ENCODE results near the gene PRKAA1.
A peak's percentile ranks its signal among the peaks of the same experiment; 100 is the strongest.
"Not testable (repeated sequence)": the region's sequence is repeated elsewhere in the genome, so short reads cannot be mapped to it uniquely, and the experiment has no call there.

PRKAA1 gene

DNA sequence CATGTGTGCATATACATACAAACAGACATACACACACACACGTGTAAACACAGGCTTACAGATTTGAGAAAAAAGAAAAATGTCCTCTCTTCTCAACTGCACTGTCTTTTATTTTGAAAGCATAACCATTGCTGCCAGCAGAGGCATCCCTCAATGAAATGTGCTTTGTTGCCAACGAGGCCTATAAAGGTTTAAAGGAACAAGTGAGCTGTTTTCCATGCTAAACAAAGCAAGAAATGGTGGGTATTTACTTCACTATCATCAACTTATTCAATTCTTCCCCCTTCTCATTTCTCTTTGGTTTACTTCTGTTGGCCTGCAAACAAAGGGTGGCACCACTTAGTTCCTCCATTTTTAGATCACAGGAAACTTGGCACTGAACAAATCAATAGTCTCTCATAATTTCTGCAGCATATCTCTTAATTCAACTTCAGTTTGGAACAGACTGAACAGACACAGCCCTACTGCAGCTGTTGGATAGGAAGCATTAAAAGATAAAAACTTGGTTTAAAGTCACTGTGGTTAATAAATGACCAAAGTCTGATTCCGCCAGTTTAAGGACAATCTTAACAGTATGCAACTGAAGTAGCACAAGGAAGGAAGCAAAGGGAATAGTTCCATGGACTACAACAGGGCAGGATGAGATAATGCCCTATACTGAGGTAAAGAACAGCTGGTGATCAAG, 64.2 kb downstream of the PRKAA1 start:
- no peak overlapping the region for H3K27ac ChIP-seq (replicated peaks)
- no peak for DNase-seq (ENCODE audit: low read depth in 1 of 2, low spot score in 1 of 2)
- no peaks in the 10 kb centered on the region for H3K27me3 ChIP-seq (ENCODE audit: insufficient read depth, poor library complexity, severe bottlenecking)
- no peak overlapping the region for H3K4me3 ChIP-seq (replicated peaks; ENCODE audit: insufficient read depth, low read length)
- TF ChIP-seq, protein P1, sequence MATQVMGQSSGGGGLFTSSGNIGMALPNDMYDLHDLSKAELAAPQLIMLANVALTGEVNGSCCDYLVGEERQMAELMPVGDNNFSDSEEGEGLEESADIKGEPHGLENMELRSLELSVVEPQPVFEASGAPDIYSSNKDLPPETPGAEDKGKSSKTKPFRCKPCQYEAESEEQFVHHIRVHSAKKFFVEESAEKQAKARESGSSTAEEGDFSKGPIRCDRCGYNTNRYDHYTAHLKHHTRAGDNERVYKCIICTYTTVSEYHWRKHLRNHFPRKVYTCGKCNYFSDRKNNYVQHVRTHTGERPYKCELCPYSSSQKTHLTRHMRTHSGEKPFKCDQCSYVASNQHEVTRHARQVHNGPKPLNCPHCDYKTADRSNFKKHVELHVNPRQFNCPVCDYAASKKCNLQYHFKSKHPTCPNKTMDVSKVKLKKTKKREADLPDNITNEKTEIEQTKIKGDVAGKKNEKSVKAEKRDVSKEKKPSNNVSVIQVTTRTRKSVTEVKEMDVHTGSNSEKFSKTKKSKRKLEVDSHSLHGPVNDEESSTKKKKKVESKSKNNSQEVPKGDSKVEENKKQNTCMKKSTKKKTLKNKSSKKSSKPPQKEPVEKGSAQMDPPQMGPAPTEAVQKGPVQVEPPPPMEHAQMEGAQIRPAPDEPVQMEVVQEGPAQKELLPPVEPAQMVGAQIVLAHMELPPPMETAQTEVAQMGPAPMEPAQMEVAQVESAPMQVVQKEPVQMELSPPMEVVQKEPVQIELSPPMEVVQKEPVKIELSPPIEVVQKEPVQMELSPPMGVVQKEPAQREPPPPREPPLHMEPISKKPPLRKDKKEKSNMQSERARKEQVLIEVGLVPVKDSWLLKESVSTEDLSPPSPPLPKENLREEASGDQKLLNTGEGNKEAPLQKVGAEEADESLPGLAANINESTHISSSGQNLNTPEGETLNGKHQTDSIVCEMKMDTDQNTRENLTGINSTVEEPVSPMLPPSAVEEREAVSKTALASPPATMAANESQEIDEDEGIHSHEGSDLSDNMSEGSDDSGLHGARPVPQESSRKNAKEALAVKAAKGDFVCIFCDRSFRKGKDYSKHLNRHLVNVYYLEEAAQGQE (IDR thresholded peaks at IDR 0.05; ENCODE audit: insufficient replicate concordance, low read depth), result no peak
- TF ChIP-seq GABPA (IDR thresholded peaks at IDR 0.05; ENCODE audit: low read depth) (no peak), SPI1 (IDR thresholded peaks at IDR 0.05; ENCODE audit: borderline replicate concordance, low read depth) (no peak), POLR2AphosphoS5 (IDR thresholded peaks at IDR 0.05; ENCODE audit: low read depth) (no peak)
- TF ChIP-seq, protein P2, sequence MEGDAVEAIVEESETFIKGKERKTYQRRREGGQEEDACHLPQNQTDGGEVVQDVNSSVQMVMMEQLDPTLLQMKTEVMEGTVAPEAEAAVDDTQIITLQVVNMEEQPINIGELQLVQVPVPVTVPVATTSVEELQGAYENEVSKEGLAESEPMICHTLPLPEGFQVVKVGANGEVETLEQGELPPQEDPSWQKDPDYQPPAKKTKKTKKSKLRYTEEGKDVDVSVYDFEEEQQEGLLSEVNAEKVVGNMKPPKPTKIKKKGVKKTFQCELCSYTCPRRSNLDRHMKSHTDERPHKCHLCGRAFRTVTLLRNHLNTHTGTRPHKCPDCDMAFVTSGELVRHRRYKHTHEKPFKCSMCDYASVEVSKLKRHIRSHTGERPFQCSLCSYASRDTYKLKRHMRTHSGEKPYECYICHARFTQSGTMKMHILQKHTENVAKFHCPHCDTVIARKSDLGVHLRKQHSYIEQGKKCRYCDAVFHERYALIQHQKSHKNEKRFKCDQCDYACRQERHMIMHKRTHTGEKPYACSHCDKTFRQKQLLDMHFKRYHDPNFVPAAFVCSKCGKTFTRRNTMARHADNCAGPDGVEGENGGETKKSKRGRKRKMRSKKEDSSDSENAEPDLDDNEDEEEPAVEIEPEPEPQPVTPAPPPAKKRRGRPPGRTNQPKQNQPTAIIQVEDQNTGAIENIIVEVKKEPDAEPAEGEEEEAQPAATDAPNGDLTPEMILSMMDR (IDR thresholded peaks at IDR 0.05; ENCODE audit: insufficient read depth, low read length), result no peak

DNA sequence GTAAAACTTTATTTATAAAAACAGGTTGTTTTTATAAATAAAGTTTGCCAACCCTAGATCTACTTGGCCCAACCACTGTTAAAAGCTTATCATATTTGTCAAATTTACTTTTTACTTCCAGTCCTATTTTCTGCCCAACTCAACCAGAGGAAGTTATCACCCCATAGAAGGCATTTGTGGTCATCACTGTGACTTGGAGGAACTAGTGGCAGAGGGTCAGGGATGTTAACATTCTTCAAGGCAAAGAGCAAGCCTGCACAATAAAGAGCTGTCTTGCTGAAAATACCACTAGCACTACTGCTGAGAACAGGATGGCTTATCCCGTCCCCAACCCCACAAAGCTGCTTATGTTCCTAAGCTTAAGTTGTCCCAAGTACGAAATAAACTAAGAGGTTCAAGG, 64.7 kb downstream of the PRKAA1 start:
- DNase-seq (ENCODE audit: low read depth in 1 of 2, low spot score in 1 of 2), result peak in 1 of 2 experiments; percentile 64
- Histone ChIP-seq H3K27me3 (ENCODE audit: insufficient read depth, poor library complexity, severe bottlenecking) (no peaks in the 10 kb centered on the region), H3K4me3 (replicated peaks; ENCODE audit: insufficient read depth, low read length) (no peak overlapping the region), H3K27ac (replicated peaks) (no peak overlapping the region)
- TF ChIP-seq, protein P1 (IDR thresholded peaks at IDR 0.05; ENCODE audit: insufficient replicate concordance, low read depth), result no peak
- TF ChIP-seq GABPA (IDR thresholded peaks at IDR 0.05; ENCODE audit: low read depth) (no peak), SPI1 (IDR thresholded peaks at IDR 0.05; ENCODE audit: borderline replicate concordance, low read depth) (no peak), POLR2AphosphoS5 (IDR thresholded peaks at IDR 0.05; ENCODE audit: low read depth) (no peak)
- TF ChIP-seq, protein P2 (IDR thresholded peaks at IDR 0.05; ENCODE audit: insufficient read depth, low read length), result no peak

DNA sequence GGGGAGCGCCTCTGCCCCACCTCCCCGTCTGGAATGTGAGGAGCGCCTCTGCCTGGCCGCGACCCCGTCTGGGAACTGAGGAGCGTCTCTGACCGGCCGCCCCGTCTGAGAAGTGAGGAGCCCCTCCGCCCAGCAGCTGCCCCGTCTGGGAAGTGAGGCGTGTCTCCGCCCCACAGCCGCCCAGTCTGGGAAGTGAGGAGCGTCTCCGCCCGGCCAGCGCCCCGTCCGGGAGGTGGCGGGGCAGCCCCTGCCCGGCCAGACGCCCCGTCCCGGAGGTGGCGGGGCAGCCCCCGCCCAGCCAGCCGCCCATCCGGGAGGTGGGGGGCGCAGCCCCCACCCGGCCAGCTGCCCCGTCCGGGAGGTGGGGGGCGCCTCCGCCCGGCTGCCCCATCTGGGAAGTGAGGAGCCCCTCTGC, 75.7 kb downstream of the PRKAA1 start:
- not testable (repeated sequence) for H3K4me3 ChIP-seq (replicated peaks; ENCODE audit: insufficient read depth, low read length); H3K27me3 ChIP-seq (ENCODE audit: insufficient read depth, poor library complexity, severe bottlenecking); DNase-seq (ENCODE audit: low read depth in 1 of 2, low spot score in 1 of 2); H3K27ac ChIP-seq (replicated peaks)

DNA sequence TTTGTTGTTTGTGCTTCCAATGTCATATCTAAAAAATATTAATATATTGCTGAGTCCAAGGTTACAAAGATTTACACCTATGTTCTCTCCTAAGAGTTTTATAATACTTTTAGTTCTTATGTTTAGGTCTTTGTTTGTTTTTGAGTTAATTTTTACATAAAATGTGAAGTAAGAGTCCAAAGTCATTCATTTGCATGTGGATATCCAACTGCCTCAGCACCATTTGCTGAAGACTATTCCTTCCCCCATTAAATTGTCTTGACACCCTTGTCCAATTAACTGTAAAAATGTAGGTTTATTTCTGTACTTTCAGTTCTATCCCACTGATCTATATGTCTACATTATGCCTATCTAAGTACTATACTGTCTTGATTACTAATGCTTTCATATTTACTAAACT, 78.1 kb downstream of the PRKAA1 start:
- Histone ChIP-seq H3K27me3 (ENCODE audit: insufficient read depth, poor library complexity, severe bottlenecking) (no peaks in the 10 kb centered on the region), H3K27ac (replicated peaks) (no peak overlapping the region), H3K4me3 (replicated peaks; ENCODE audit: insufficient read depth, low read length) (no peak overlapping the region)
- DNase-seq (ENCODE audit: low read depth in 1 of 2, low spot score in 1 of 2), result no peak
- TF ChIP-seq, protein P1 (IDR thresholded peaks at IDR 0.05; ENCODE audit: insufficient replicate concordance, low read depth), result no peak
- TF ChIP-seq SPI1 (IDR thresholded peaks at IDR 0.05; ENCODE audit: borderline replicate concordance, low read depth) (no peak), POLR2AphosphoS5 (IDR thresholded peaks at IDR 0.05; ENCODE audit: low read depth) (no peak)
